ENCODE results near the gene RNF128.

GRCh38 chrX:106742805-106743204, 16.3 kb downstream of the RNF128 start:
- TF ChIP-seq CTCF (IDR thresholded peaks at IDR 0.05) (no peak), POLR2A (IDR thresholded peaks at IDR 0.05) (no peak)

All from heart left ventricle (tissue), 13 donors.